Bone marrow (tissue), 2 donors: ENCODE measurements around the gene HMGCS2.
"Not testable (repeated sequence)": the region's sequence is repeated elsewhere in the genome, so short reads cannot be mapped to it uniquely, and the experiment has no call there.

ENCODE experiments used
- DNase-seq, 2 donors: peaks; one replicate each; lab custom pipeline; 2025; lab: John Stamatoyannopoulos, UW

Gene HMGCS2

GRCh38 chr1:119790451-119791198, 21.9 kb upstream of the HMGCS2 start:
- DNase-seq: no peak

DNA sequence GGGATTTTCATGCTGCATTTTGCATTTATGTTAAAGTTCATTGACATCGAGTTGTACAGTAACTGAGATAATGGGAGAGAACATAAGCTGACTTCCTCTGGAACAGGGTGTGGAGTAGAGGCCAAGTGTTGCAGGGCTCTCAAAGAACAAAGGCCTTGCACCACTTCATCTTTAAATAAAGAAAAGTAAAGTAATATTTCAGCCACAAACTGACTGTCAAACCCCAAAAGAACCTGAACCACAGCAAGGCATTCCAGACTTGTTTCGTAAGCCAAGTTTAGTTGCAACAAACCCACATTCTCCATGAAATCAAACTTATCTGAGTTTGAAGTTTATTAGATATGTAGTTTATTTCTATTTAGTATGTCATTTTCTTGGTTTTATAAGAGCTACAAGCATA, 19.1 kb upstream of the HMGCS2 start:
- DNase-seq: no peak

DNA sequence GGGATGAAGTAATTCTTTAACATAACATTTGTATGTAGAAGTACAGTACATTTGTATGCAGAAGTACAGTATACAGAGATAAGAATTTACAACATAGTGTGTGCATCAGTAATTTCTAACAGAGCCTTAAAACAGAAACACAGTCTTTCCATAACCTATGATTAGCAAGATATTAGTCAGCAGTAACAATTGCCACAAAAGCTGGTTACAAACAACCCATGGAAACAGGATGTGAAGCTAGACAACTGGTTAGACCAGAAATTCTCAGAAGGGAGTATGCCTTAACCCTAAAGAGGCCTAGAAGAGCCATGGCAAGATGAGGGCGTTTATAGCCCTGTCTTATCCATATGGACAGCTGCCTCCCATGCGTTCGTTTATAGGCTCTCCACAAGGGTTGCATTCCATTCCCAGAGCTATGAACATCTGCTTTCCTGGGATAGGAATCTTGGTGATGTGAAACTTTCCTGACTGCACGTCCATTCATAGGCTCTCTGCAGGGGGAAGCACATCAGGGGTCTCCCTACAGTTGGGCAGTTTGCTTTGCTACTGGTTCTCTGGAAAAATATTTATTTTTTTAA, 17.9 kb upstream of the HMGCS2 start:
- not testable (repeated sequence) for DNase-seq

- DNase-seq: not testable (repeated sequence)
These were observed 17.3 kb upstream of the HMGCS2 start for GRCh38 chr1:119786046-119786445.

GRCh38 chr1:119784191-119784781, 15.6 kb upstream of the HMGCS2 start:
- peak in 1 of 2 donors; percentile 19 for DNase-seq

- no peak for DNase-seq
These were observed 14.9 kb upstream of the HMGCS2 start for GRCh38 chr1:119783354-119784185.

DNA sequence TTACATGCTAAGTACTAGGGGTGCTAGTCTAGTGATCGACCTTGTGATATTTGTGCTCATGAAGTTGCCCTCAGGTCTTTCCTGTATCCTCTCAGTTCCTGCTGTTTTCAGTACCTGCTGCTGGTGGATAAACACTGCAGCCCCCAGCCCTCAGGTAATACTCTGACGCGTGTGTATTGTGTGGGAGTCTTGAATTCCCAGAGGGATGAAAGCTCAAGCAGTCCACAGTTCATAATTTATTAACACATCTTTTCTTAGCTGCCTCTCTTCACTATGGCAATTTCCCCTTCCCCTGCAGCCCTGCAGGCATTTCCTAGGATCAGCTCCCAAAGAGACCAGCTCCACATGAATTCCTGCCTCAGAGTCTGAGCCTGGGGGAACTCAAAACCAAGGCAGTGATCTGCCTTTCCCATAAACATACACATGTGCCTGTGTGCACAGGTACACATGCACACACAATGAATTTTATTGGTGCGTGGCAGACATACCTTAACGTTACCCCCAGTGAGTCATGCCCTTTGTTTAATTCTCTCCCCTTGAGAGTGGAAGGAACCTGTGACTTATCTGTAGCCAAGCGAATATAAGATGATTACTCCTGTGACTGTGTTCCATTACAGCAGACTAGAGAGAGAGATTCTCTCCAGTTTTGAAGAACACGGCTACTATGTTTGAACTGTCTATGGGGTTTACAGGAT, 14.1 kb upstream of the HMGCS2 start:
- DNase-seq: no peak

DNA sequence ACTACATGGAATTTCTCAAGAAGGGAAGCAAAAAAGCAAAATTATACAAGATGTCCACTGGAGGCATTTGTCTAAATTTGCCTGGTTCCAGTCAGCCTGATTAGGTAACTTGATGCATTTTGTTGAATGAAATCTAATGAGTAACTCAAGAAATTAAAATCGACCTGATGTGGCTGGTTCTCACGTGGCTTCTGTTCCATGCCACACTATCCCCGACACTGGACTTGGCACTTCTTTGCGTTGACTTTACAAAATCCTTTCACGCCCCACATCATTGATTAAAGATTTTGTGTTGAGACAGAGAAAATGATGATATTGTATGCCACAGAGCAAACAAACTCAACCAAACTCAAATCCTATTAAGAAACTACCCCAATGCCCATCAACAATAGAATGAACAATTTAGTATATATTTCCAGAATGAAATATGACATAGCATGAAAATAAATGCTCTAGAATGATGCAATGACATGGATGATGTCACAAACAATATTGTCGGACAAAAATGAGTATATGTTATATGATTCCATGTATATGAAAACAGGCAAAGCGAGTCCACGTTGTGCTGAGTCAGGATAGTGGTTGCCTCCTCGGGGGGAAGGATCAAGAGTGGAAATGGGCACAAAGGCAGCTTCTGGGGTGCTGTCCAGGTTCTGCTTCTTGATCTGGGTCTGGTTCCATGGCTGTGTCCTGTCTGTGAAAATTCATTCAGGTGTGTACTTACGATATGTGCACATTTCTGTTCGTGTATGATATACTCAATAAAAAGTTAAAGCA, 12.9 kb upstream of the HMGCS2 start:
- DNase-seq: no peak

- DNase-seq: no peak
These were observed 11.2 kb upstream of the HMGCS2 start for GRCh38 chr1:119779869-119780356.

- no peak for DNase-seq
These were observed 10.3 kb upstream of the HMGCS2 start for GRCh38 chr1:119778886-119779560.

- DNase-seq: no peak
These were observed 9.7 kb upstream of the HMGCS2 start for GRCh38 chr1:119778359-119778758.

GRCh38 chr1:119774746-119775490, 6.2 kb upstream of the HMGCS2 start:
- no peak for DNase-seq

DNA sequence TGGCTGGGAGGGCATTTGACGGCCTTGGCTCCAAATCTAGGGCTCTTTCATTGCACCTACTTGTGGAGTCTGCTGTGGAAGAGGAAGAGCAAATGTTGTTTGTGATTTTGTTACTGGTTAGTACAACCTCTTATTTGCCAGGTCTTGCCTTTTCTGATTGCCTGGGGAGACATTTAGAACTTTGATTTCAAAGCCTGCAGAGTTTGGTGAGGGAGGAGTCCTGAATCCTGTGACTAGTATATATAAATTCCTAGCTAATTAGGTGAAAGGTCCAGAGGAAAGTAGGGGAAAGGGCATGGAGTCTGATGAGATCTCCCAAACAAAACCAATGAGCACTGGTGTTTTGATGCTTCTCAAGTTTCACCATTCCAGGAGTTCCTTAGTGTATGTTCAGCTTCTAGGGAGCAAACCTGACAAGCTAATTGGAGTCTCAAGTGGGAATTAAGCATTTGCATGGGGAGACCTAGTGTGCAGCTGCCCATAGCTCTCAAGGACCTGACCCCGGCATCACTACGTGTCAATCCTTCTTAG, 5.1 kb upstream of the HMGCS2 start:
- DNase-seq: no peak

- no peak for DNase-seq
These were observed 3.6 kb upstream of the HMGCS2 start for GRCh38 chr1:119772298-119772697.

DNA sequence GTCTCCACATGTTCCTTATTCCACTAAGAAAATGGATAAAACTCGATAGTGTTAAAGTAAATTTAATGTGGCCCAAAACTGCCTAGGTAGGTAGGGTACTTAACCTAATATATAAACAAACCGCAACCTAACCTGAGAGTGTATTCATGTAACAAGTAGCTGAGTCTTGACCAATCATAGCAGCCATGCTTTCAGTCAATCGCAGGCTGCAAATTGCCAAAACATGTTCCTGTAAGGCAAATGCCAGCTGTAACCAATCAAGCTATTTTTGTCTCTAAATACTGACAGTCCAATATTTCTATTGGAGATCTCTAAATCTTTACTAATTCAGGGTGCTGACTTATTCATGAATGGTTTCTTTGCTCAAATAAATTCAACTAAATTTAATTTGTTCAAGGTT, 3.1 kb upstream of the HMGCS2 start:
- DNase-seq: no peak

GRCh38 chr1:119771016-119771415, 2.3 kb upstream of the HMGCS2 start:
- DNase-seq: no peak

DNA sequence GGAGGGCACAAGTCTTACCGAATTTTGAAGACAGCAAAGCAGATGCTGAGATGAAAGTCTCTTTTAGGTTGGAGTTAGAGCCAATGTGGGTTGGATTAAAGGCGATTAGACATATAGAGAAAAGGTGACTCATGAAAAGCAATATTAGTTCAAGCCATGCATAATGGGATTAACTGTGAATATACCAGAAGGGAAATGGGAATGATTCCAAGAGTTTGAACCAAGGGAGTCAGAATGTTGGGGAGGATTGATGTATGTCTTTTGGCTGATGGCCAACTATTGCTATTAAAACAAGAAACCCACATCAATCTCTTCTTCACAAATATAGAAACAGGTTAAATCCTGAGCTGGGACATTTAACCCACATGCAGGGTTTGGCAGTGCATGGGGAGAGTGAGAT, 1.2 kb downstream of the HMGCS2 start:
- DNase-seq: no peak

GRCh38 chr1:119766374-119766794, 2.3 kb downstream of the HMGCS2 start:
- no peak for DNase-seq

GRCh38 chr1:119764220-119764619, 4.5 kb downstream of the HMGCS2 start:
- no peak for DNase-seq
